Activated T-helper 1 cell treated with anti-CD3 and anti-CD28 coated beads, Interleukin-2, amount 50 U/mL, for 16 hours (primary cell): ENCODE results near the gene B3GLCT.
"Not testable (repeated sequence)": the region's sequence is repeated elsewhere in the genome, so short reads cannot be mapped to it uniquely, and the experiment has no call there.

Experiments
- DNase-seq, 2 donors: peaks; one replicate each; pipeline ENCODE4 v3.0.0-alpha.2; 2020; ENCODE audit warnings: low read depth in 1 of 2, low spot score in 1 of 2

B3GLCT gene

GRCh38 chr13:31274390-31274789, 74.6 kb downstream of the B3GLCT start:
- no peak for DNase-seq

GRCh38 chr13:31276421-31276820, 76.6 kb downstream of the B3GLCT start:
- DNase-seq = no peak

- no peak for DNase-seq
Observed at GRCh38 chr13:31278869-31279268, 79.1 kb downstream of the B3GLCT start.

DNA sequence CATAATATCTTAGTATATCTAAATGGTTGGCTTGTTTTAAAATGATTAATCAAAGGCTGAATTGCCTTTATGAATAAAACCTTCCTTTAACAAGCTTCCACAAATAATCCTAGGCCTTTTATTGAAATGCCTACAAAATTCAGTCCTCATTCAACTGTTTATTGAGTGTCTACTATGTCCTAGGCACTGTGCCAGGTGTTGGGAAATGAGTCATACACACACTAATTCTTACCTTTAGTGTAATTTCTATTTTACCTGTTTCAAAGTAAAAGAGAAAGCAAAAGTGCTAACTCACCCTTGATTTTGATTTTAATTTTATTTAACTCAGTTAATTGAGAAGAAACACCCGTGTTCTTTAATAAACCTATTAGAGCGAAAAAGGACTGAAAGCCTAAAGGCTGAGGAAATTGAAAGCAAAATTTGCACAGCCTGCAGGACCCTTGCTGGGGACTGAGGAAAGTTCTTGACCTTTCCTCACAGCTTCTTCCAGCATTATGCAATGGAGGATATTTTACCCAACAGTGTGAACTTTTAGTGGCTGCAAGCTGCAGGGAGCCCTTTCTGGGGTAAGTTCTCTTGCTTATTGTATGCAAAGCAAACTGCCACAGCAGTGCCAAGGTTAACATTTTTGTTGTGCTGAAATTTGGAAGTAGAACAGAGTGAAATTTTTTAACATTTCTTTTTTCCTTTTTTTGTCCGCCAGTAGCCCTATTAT, 83.1 kb downstream of the B3GLCT start:
- no peak for DNase-seq

DNA sequence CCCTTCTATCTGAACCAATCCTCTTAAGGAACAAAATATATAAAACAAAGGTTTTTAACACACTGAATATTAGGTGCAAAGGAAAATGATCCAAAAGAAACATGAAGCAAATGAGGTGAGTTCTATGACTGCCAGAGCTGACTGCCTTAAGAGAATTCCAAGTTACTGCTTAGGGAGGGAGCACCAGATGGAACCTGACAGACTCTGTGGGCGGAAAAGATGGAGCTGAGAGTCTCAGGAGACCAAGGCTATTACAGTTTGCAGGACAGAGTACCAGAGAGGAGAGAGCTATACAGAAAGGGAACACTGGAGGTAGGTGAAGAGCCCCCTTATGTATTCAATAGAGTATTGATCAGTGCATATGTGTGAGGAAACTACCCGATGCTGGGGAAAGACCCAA, 87.2 kb downstream of the B3GLCT start:
- no peak for DNase-seq

DNA sequence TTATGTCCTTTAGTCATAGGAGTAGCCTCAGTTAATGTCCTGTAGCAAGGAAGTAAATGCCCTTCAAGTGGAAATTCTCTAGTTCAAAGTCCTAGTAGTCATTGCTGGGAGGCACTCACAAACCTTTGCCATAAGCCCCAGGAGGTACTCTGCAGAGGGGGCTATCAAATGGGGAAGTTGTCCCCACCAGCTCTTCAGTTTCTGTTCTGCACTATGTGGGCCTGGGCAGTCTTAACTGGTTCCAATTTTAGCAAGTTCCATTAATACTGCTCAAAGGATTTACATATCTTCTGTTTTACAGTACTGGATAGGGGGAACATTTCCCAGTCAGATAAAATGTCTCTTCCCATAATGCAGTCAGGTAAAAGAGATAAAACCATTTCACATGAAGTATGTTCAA, 101.3 kb downstream of the B3GLCT start:
- no peak for DNase-seq

GRCh38 chr13:31310356-31310755, 110.6 kb downstream of the B3GLCT start:
- no peak for DNase-seq

DNA sequence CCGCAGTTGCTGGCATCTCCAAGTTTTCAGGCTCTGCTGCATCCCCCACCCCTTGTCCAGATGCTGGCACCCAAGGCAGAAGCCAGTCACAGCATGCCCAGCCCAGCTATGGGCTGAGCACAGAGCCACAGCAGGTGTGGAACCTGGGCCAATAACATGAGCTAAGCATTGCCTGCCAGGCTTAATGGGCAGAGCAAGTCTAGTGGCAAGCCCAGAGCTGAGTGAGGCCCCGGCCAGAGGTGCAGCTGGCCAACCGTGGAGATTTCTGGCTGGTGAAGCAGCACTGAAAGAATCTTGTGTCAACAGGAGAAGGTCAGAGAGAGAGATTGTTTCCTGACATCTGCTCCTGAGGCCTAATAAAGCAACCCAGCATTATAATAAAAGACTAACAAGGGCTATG, 111.0 kb downstream of the B3GLCT start:
- DNase-seq = no peak

- no peak for DNase-seq
Observed at GRCh38 chr13:31311921-31312320, 112.1 kb downstream of the B3GLCT start.

- no peak for DNase-seq
Observed at GRCh38 chr13:31314961-31315360, 115.2 kb downstream of the B3GLCT start.

GRCh38 chr13:31320946-31321345, 121.2 kb downstream of the B3GLCT start:
- no peak for DNase-seq

DNA sequence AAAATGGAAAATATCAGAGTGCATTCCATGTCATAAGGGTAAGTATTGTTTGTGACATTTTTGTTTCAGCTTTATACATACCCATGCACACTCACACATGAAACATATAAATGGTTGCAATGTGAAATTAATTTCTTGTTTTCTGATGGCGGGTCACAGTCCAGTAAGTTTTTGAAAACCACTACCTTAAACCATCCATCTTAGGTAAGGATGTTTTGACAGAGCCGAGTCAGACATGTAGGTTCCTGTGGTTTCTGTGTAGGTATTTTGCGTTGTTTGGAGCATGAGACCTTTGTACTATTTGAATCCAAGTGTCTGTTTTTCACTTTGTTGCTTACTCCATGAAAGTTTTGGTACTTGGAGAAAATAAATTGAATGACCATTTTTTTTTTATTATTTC, 121.7 kb downstream of the B3GLCT start:
- DNase-seq = no peak

- no peak for DNase-seq
Observed at GRCh38 chr13:31322026-31322425, 122.3 kb downstream of the B3GLCT start.

GRCh38 chr13:31322702-31323405, 123.1 kb downstream of the B3GLCT start:
- no peak for DNase-seq

GRCh38 chr13:31327182-31327860, 127.5 kb downstream of the B3GLCT start:
- DNase-seq = no peak

- no peak for DNase-seq
Observed at GRCh38 chr13:31328549-31329235, 128.9 kb downstream of the B3GLCT start.

DNA sequence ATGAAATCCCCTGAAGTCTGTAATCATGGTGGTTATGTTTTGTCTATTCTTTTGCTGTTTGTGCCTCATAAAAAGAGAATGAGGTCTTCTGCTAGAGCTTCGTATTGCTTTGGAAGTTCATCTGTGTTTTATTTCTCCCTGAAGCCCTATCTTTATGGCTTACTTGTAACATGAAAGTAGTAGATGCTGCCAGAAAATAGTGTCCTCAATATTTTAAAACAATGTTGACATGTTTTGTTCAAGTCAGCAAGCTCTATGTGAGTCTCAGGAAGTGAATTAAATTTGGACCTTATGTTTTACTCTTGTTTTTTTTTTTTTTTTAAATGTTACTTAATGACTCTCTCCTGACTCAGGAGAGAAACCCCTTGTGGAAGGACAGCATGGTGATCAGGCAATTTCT, 130.5 kb downstream of the B3GLCT start:
- no peak for DNase-seq

GRCh38 chr13:31331068-31331467, 131.3 kb downstream of the B3GLCT start:
- no peak for DNase-seq

DNA sequence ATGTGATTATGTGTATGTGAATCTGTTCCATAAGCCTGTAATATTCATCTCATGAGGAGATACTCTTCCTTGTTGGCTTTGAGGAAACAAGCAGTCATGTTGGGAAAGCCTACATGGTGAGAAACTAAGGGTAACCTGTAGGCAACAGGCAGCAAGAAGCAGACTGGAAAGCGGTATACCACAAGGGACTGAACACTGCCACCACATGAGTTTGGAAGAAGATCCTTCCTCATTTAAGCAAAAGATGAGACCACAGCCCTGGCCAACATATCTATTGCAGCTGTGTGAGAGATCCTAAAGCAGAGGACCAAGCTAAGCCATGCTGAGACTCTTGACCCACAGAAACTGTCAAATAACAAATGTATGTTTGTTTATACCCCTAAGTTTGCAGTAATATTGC, 134.8 kb downstream of the B3GLCT start:
- no peak for DNase-seq

DNA sequence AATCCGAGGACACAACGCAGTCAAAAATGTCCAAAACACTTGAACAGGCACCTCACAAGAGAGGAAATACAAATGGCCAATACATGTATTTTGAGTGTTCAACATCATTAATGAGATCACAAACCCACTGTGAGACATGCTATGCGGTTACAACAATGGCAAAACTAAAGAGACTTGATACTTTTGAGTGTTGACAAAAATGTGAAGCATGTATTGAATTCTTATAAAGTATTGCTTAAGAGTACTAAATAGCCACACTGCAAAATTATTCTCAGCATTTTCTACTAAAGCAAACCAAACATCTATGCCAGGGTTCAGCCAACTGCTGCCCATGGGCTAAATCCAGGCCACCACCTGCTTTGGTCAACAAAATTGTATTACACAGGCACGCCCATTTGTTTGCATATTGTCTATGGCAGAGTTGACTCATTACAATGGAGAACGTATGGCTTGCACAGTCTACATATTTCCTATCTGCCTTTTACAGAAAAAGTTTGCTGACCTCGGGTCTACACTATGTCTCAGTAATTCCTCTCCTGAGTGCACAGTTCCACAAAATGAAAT, 135.3 kb downstream of the B3GLCT start:
- DNase-seq = no peak

GRCh38 chr13:31339616-31340015, 139.8 kb downstream of the B3GLCT start:
- not testable (repeated sequence) for DNase-seq
